K562 (cell line): ENCODE measurements around the gene UBL7. TPM values are rescaled to one million over a fixed set of nuclear protein-coding genes. Genes with fewer than 3 reads are reported as not detected.

Experiments
- microRNA-seq: library from miRNA; unstranded; fragments of <30 nt; microRNA quantifications from one replicate; pipeline ENCODE4, GENCODE V29; 2018; ENCODE audit warnings: borderline microRNAs expressed
- polyA plus RNA-seq, 8 experiments: library from polyadenylated mRNA; depleted of rRNA in 4 of 8; stranded (reverse) in 5 of 8; unstranded in 3 of 8; fragments of >200 nt; fragmentation: Nextera tagmentation in 2 of 8; fragmentation: Illumina TruSeq in 1 of 8; extraction: Ambion mirVana in 2 of 8; extraction: Trizol in 1 of 8; gene quantifications; 2 replicates each; pipeline versions ENCODE4 v1.2.1 to v1.2.3, GENCODE V29; 2011 to 2014; ENCODE audit warnings: inconsistent platforms in 1 of 8, missing spikeins in 1 of 8
- small RNA-seq: library from RNA; depleted of rRNA; stranded (forward); fragments of <200 nt; gene quantifications from one replicate; pipeline ENCODE3, GENCODE V24; 2014
- total RNA-seq, 7 experiments: library from RNA; depleted of rRNA in 6 of 7; stranded (reverse); fragments of >200 nt in 6 of 7; fragmentation: Illumina TruSeq in 2 of 7; extraction: Trizol in 2 of 7; gene quantifications; 2 replicates each; pipeline versions ENCODE4 v1.2.1 to v1.2.3, GENCODE V29; 2011 to 2021; ENCODE audit warnings: low replicate concordance in 1 of 7

UBL7 gene
- total and polyA plus RNA-seq, 9 of the 15 experiments (the other 6 are each of a cell fraction or from before 2014, with no cell fraction given) = 19.2 to 63.4 (median 44.9) TPM

Small RNA genes within 50 kb of the gene (microRNA-seq; reads per million reads assigned to microRNA genes)
- not detected for gene MIR6881

Small RNA genes within 50 kb of the gene (small RNA-seq; reads per million reads assigned to genes)
- not detected for gene MIR6881
- gene RF00591 = not detected

Other genes starting within 250 kb of the UBL7 start
- not detected in 2 replicates for gene CCDC33, start 224.8 kb downstream of the UBL7 start, total RNA-seq (2014; rRNA removed)
- not detected in 2 replicates for gene CCDC33, start 224.8 kb downstream of the UBL7 start, total RNA-seq (2014; rRNA removed; fragmentation: Illumina TruSeq; extraction: Trizol)
- not detected in 2 replicates for gene CCDC33, start 224.8 kb downstream of the UBL7 start, total RNA-seq (2015; rRNA removed; fragmentation: Illumina TruSeq; extraction: Trizol)
- 0.13 TPM in 1 of 2 replicates, not detected in the other for gene CCDC33, start 224.8 kb downstream of the UBL7 start, total RNA-seq (2021)
- 0.91 and 1.1 TPM in 2 replicates for gene CCDC33, start 224.8 kb downstream of the UBL7 start, polyA plus RNA-seq (2011; rRNA removed)
- gene CCDC33, start 224.8 kb downstream of the UBL7 start, polyA plus RNA-seq (2014; fragmentation: Illumina TruSeq; extraction: Trizol) = not detected in 2 replicates
- under 1 TPM; 0.15 to 0.20 TPM for gene CCDC33, start 224.8 kb downstream of the UBL7 start, polyA plus RNA-seq (2014; fragmentation: Nextera tagmentation; extraction: Ambion mirVana)
- gene CCDC33, start 224.8 kb downstream of the UBL7 start, polyA plus RNA-seq (2014; rRNA removed) = 0.08 TPM in 1 of 2 replicates, not detected in the other
- gene CYP11A1, start 93.5 kb downstream of the UBL7 start, total RNA-seq (2014; rRNA removed) = 0.12 TPM in 1 of 2 replicates, not detected in the other
- gene CYP11A1, start 93.5 kb downstream of the UBL7 start, total RNA-seq (2014; rRNA removed; fragmentation: Illumina TruSeq; extraction: Trizol) = not detected in 2 replicates
- gene CYP11A1, start 93.5 kb downstream of the UBL7 start, total RNA-seq (2015; rRNA removed; fragmentation: Illumina TruSeq; extraction: Trizol) = not detected in 2 replicates
- 0.16 and 0.25 TPM in 2 replicates for gene CYP11A1, start 93.5 kb downstream of the UBL7 start, total RNA-seq (2021)
- 0.23 and 0.24 TPM in 2 replicates for gene CYP11A1, start 93.5 kb downstream of the UBL7 start, polyA plus RNA-seq (2011; rRNA removed)
- 0.06 TPM in 1 of 2 replicates, not detected in the other for gene CYP11A1, start 93.5 kb downstream of the UBL7 start, polyA plus RNA-seq (2014; fragmentation: Illumina TruSeq; extraction: Trizol)
- gene CYP11A1, start 93.5 kb downstream of the UBL7 start, polyA plus RNA-seq (2014; fragmentation: Nextera tagmentation; extraction: Ambion mirVana) = under 1 TPM; 0.06 to 0.10 TPM
- not detected in 2 replicates for gene CYP11A1, start 93.5 kb downstream of the UBL7 start, polyA plus RNA-seq (2014; rRNA removed)
- 4.8 and 5.7 TPM in 2 replicates for gene SEMA7A, start 27.2 kb downstream of the UBL7 start, total RNA-seq (2014; rRNA removed)
- 1.7 and 3.3 TPM in 2 replicates for gene SEMA7A, start 27.2 kb downstream of the UBL7 start, total RNA-seq (2014; rRNA removed; fragmentation: Illumina TruSeq; extraction: Trizol)
- gene SEMA7A, start 27.2 kb downstream of the UBL7 start, total RNA-seq (2015; rRNA removed; fragmentation: Illumina TruSeq; extraction: Trizol) = 6.1 and 6.6 TPM in 2 replicates
- 6.2 and 6.8 TPM in 2 replicates for gene SEMA7A, start 27.2 kb downstream of the UBL7 start, total RNA-seq (2021)
- gene SEMA7A, start 27.2 kb downstream of the UBL7 start, polyA plus RNA-seq (2011; rRNA removed) = 8.2 and 12.8 TPM in 2 replicates
- 6.4 and 6.8 TPM in 2 replicates for gene SEMA7A, start 27.2 kb downstream of the UBL7 start, polyA plus RNA-seq (2014; fragmentation: Illumina TruSeq; extraction: Trizol)
- under 1 TPM in 1 of 2 experiments, not detected in 1; 0.04 TPM for gene SEMA7A, start 27.2 kb downstream of the UBL7 start, polyA plus RNA-seq (2014; fragmentation: Nextera tagmentation; extraction: Ambion mirVana)
- 3.6 and 7.2 TPM in 2 replicates for gene SEMA7A, start 27.2 kb downstream of the UBL7 start, polyA plus RNA-seq (2014; rRNA removed)
- 7.1 and 10.9 TPM in 2 replicates for gene ARID3B, start 80.1 kb upstream of the UBL7 start, total RNA-seq (2014; rRNA removed)
- 4.4 and 4.8 TPM in 2 replicates for gene ARID3B, start 80.1 kb upstream of the UBL7 start, total RNA-seq (2014; rRNA removed; fragmentation: Illumina TruSeq; extraction: Trizol)
- gene ARID3B, start 80.1 kb upstream of the UBL7 start, total RNA-seq (2015; rRNA removed; fragmentation: Illumina TruSeq; extraction: Trizol) = 6.0 and 6.1 TPM in 2 replicates
- 14.8 and 15.0 TPM in 2 replicates for gene ARID3B, start 80.1 kb upstream of the UBL7 start, total RNA-seq (2021)
- 11.8 and 16.4 TPM in 2 replicates for gene ARID3B, start 80.1 kb upstream of the UBL7 start, polyA plus RNA-seq (2011; rRNA removed)
- gene ARID3B, start 80.1 kb upstream of the UBL7 start, polyA plus RNA-seq (2014; fragmentation: Illumina TruSeq; extraction: Trizol) = 12.4 and 14.8 TPM in 2 replicates
- under 1 TPM; 0.32 to 0.74 TPM for gene ARID3B, start 80.1 kb upstream of the UBL7 start, polyA plus RNA-seq (2014; fragmentation: Nextera tagmentation; extraction: Ambion mirVana)
- 14.1 and 15.1 TPM in 2 replicates for gene ARID3B, start 80.1 kb upstream of the UBL7 start, polyA plus RNA-seq (2014; rRNA removed)
- gene CLK3, start 154.7 kb upstream of the UBL7 start, total RNA-seq (2014; rRNA removed) = 47.4 and 78.1 TPM in 2 replicates
- gene CLK3, start 154.7 kb upstream of the UBL7 start, total RNA-seq (2014; rRNA removed; fragmentation: Illumina TruSeq; extraction: Trizol) = 23.1 and 32.5 TPM in 2 replicates
- 50.5 and 51.7 TPM in 2 replicates for gene CLK3, start 154.7 kb upstream of the UBL7 start, total RNA-seq (2015; rRNA removed; fragmentation: Illumina TruSeq; extraction: Trizol)
- gene CLK3, start 154.7 kb upstream of the UBL7 start, total RNA-seq (2021) = 54.8 and 55.1 TPM in 2 replicates
- 63.9 and 109 TPM in 2 replicates for gene CLK3, start 154.7 kb upstream of the UBL7 start, polyA plus RNA-seq (2011; rRNA removed)
- 78.5 and 95.2 TPM in 2 replicates for gene CLK3, start 154.7 kb upstream of the UBL7 start, polyA plus RNA-seq (2014; fragmentation: Illumina TruSeq; extraction: Trizol)
- gene CLK3, start 154.7 kb upstream of the UBL7 start, polyA plus RNA-seq (2014; fragmentation: Nextera tagmentation; extraction: Ambion mirVana) = 1 to 10 TPM; 1.2 to 6.9 TPM
- gene CLK3, start 154.7 kb upstream of the UBL7 start, polyA plus RNA-seq (2014; rRNA removed) = 50.0 and 53.7 TPM in 2 replicates
- 12.9 and 14.6 TPM in 2 replicates for gene EDC3, start 234.9 kb upstream of the UBL7 start, total RNA-seq (2014; rRNA removed)
- gene EDC3, start 234.9 kb upstream of the UBL7 start, total RNA-seq (2014; rRNA removed; fragmentation: Illumina TruSeq; extraction: Trizol) = 11.2 and 11.7 TPM in 2 replicates
- 12.2 and 13.3 TPM in 2 replicates for gene EDC3, start 234.9 kb upstream of the UBL7 start, total RNA-seq (2015; rRNA removed; fragmentation: Illumina TruSeq; extraction: Trizol)
- 42.1 and 47.3 TPM in 2 replicates for gene EDC3, start 234.9 kb upstream of the UBL7 start, total RNA-seq (2021)
- 60.7 and 63.9 TPM in 2 replicates for gene EDC3, start 234.9 kb upstream of the UBL7 start, polyA plus RNA-seq (2011; rRNA removed)
- gene EDC3, start 234.9 kb upstream of the UBL7 start, polyA plus RNA-seq (2014; fragmentation: Illumina TruSeq; extraction: Trizol) = 48.9 and 51.2 TPM in 2 replicates
- gene EDC3, start 234.9 kb upstream of the UBL7 start, polyA plus RNA-seq (2014; fragmentation: Nextera tagmentation; extraction: Ambion mirVana) = 10 to 100 TPM; 19.2 to 32.8 TPM
- 30.7 and 33.6 TPM in 2 replicates for gene EDC3, start 234.9 kb upstream of the UBL7 start, polyA plus RNA-seq (2014; rRNA removed)